Adrenal gland (tissue), 12 donors: ENCODE measurements around the gene ZNF330. TPM values are rescaled to one million over a fixed set of nuclear protein-coding genes. Genes with fewer than 3 reads are reported as not detected.

Experiments
- DNase-seq, 7 donors: peaks; one replicate each; pipeline ENCODE4 v3.0.0-alpha.2; 2019 to 2020
- H3K27ac ChIP-seq, 5 donors: fragments of 200-600 bp; sonication (generic) in 4 of 5; 1 replicate in 3 of 5; 2 replicates in 2 of 5; pipeline versions ENCODE4 v1.5.1 to v1.8.0; 2016 to 2020; ENCODE audit warnings: mild to moderate bottlenecking in 1 of 5
- H3K27me3 ChIP-seq: fragments of 200-600 bp; 2 replicates; pipeline ENCODE4 v1.8.0; 2021
- H3K36me3 ChIP-seq, 2 donors: fragments of 200-600 bp; replicated peaks in 1 of 2; 1 replicate in 1 of 2; 2 replicates in 1 of 2; pipeline versions ENCODE4 v1.5.1 to v1.8.0; 2018 to 2022
- H3K4me1 ChIP-seq, 2 donors: fragments of 200-600 bp; replicated peaks in 1 of 2; 1 replicate in 1 of 2; 2 replicates in 1 of 2; pipeline versions ENCODE4 v1.5.1 to v1.8.0; 2018 to 2021
- H3K4me3 ChIP-seq, 4 donors: fragments of 200-600 bp; sonication (generic) in 3 of 4; one replicate each; pipeline ENCODE4 v1.5.1; 2016 to 2018
- H3K9me3 ChIP-seq, 3 donors: fragments of 200-600 bp; sonication (generic) in 1 of 3; replicated peaks in 1 of 3; 1 replicate in 2 of 3; 2 replicates in 1 of 3; pipeline versions ENCODE4 v1.5.1 to v1.8.0; 2016 to 2021
- POLR2A ChIP-seq, 2 donors: fragments of 450-650 bp; IDR thresholded peaks; one replicate each; pipeline ENCODE4 v1.6.1; 2017; ENCODE audit warnings: antibody characterized with exemption in 2 of 2, mild to moderate bottlenecking in 2 of 2, moderate library complexity in 1 of 2
- WGBS, 4 donors: extraction: QIAGEN DNeasy Blood & Tissue Kit in 2 of 4; methylation state at CpG; one replicate each; pipeline versions ENCODE4 v1.1.5 to v1.1.7; 2013 to 2017; 5-methylcytosine and 5-hydroxymethylcytosine counted together
- intact Hi-C, 2 donors: fragments of 100-400 bp; cut with DNase I; formaldehyde crosslinking; loops; one replicate each; pipeline versions ENCODE4 v1.14.1 to v1.15.0; 2022 to 2023
- polyA plus RNA-seq, 3 donors: library from polyadenylated mRNA; stranded (reverse); fragments of 200-250 nt in 2 of 3; fragments of 350-450 nt in 1 of 3; fragmentation: Illumina TruSeq in 1 of 3; extraction: RNeasy Lipid Tissue Mini Kit (QIAGEN cat#74804) in 1 of 3; gene quantifications; one replicate each; pipeline ENCODE4 v1.2.3, GENCODE V29; 2013 to 2014
- total RNA-seq, 9 donors: library from RNA; depleted of rRNA in 4 of 9; stranded (reverse); fragments of >200 nt in 4 of 9; fragments of 120-200 nt in 1 of 9; fragmentation: NEBNext Ultra II Directional in 1 of 9; extraction: Animal tissue kit (Norgen Biotek cat#: 25700) in 1 of 9; gene quantifications; one replicate each; pipeline versions ENCODE4 v1.1.0 to v1.2.4, GENCODE V29; 2013 to 2023
- TF ChIP-seq, protein P1 (sequence below), 6 experiments: fragments of 450-650 bp in 4 of 6; fragments of 200-600 bp in 2 of 6; sonication (generic) in 1 of 6; IDR thresholded peaks; 1 replicate in 5 of 6; 2 replicates in 1 of 6; pipeline versions ENCODE4 v1.5.1 to v1.8.0; 2016 to 2021; ENCODE audit warnings: antibody characterized with exemption in 6 of 6, mild to moderate bottlenecking in 2 of 6, moderate library complexity in 1 of 6
- donor health status: healthy with polysubstance abuse.
- donor health status: Bipolar disorder and iron deficiency.
- donor health status: DM: yes; HTN: yes; CAD: no.
- donor health status: DM: no; HTN: no; CAD: no.
- donor health status: DM: no; HTN: no; CAD: no.
- donor health status: DM: yes; HTN: yes; CAD: no.

ZNF330 gene
- total and polyA plus RNA-seq, 12 donors, result 20.0 to 56.3 (median 37.1) TPM

DNA sequence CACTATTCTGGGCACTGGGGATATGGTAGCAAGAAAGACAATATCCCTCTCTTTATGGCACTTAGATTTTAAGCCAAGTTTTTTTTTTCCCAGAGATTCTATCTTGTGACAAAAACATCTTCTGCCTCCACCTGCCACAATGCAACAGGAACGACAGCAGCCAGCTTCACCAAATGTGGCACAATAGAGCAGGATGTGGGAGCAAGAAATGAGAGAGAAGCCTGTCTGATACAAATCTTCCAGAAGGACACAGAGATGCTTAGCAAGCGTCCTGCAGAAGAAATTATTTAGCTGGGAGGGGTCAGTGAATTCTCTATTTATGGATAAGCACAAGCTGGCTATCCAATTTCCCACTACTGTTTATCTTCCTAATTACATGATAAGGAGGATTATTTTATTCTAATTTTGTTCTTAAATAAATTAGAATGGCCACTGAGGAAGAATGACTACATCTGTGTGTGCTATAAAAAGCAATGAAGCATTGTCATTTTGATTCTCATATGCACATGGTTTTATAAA, 27.1 kb upstream of the ZNF330 start:
- no peak for DNase-seq
- no peaks in the 10 kb centered on the region for H3K9me3 ChIP-seq
- intact Hi-C loops, result no loop called here
- TF ChIP-seq, protein P1, sequence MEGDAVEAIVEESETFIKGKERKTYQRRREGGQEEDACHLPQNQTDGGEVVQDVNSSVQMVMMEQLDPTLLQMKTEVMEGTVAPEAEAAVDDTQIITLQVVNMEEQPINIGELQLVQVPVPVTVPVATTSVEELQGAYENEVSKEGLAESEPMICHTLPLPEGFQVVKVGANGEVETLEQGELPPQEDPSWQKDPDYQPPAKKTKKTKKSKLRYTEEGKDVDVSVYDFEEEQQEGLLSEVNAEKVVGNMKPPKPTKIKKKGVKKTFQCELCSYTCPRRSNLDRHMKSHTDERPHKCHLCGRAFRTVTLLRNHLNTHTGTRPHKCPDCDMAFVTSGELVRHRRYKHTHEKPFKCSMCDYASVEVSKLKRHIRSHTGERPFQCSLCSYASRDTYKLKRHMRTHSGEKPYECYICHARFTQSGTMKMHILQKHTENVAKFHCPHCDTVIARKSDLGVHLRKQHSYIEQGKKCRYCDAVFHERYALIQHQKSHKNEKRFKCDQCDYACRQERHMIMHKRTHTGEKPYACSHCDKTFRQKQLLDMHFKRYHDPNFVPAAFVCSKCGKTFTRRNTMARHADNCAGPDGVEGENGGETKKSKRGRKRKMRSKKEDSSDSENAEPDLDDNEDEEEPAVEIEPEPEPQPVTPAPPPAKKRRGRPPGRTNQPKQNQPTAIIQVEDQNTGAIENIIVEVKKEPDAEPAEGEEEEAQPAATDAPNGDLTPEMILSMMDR (IDR thresholded peaks at IDR 0.05), result no peak
- no peak for TF ChIP-seq POLR2A (IDR thresholded peaks at IDR 0.05)
- H3K4me1 ChIP-seq, result peaks cover 0 to 8% of the 10 kb centered on the region in 2 donors
- WGBS, 4 donors, result 62 to 71% (median 68%) methylated on average over 2 of the region's 2 CpGs
- H3K4me3 ChIP-seq, result no peak overlapping the region
- H3K36me3 ChIP-seq, result no peaks in the 10 kb centered on the region
- H3K27me3 ChIP-seq, result no peaks in the 10 kb centered on the region
- H3K27ac ChIP-seq, result no peak overlapping the region

DNA sequence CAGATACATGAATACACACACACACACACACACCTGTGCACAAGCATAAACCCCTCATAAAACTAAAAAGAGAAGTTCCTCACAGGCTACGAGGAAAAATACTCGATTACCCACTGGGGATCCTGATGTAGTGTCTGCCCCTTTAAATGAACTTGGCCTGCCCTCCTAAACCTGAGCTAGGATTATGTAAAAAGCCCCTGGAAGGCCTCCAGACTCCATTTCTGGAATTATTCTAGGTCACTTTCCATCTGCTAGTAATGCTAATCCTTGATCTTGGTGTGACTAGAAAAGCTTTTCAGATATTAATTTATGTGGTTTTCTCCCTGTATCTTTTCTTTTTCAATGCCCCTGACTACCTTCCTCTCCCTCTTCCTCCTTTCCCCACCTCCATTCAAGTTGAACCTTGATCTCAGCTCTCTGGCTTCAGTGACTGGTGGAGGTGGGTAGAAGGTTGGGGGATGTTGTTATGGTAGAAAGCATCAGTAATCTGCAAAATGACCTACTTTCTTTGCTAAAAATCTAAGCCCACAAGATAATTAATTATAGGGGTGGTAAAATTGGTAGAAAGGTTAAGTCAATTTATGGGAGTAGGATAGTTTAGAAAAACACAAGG, 25.5 kb upstream of the ZNF330 start:
- H3K36me3 ChIP-seq, result no peaks in the 10 kb centered on the region
- H3K27me3 ChIP-seq, result no peaks in the 10 kb centered on the region
- TF ChIP-seq, protein P1 (IDR thresholded peaks at IDR 0.05), result no peak
- TF ChIP-seq POLR2A (IDR thresholded peaks at IDR 0.05), result no peak
- H3K4me3 ChIP-seq, result no peak overlapping the region
- no peaks in the 10 kb centered on the region for H3K9me3 ChIP-seq
- intact Hi-C loops, result no loop called here
- no peak overlapping the region for H3K27ac ChIP-seq
- peaks cover 0 to 8% of the 10 kb centered on the region in 2 donors for H3K4me1 ChIP-seq
- DNase-seq, result peak in 4 of 7 donors; percentile 23 to 48 (median 38)
- WGBS, 4 donors, result 74 to 85% (median 79%) methylated on average over 2 of the region's 2 CpGs

- Histone ChIP-seq H3K4me1 (peaks cover 0 to 8% of the 10 kb centered on the region in 2 donors), H3K9me3 (no peaks in the 10 kb centered on the region), H3K4me3 (no peak overlapping the region), H3K36me3 (no peaks in the 10 kb centered on the region), H3K27ac (peak overlapping the region in 1 of 5 donors; percentile 25), H3K27me3 (no peaks in the 10 kb centered on the region)
- TF ChIP-seq, protein P1 (IDR thresholded peaks at IDR 0.05), result no peak
- TF ChIP-seq POLR2A (IDR thresholded peaks at IDR 0.05), result no peak
- no peak for DNase-seq
- intact Hi-C loops, result no loop called here
- WGBS, 4 donors, result 24 to 60% (median 40%) methylated on average over 1 of the region's 1 CpG
Measured at GRCh38 chr4:141196227-141196933, 24.3 kb upstream of the ZNF330 start.

GRCh38 chr4:141207961-141208360, 12.7 kb upstream of the ZNF330 start:
- no peak overlapping the region for H3K4me3 ChIP-seq
- H3K27ac ChIP-seq, result peak overlapping the region in 1 of 5 donors; percentile 5
- intact Hi-C loops, result no loop called here
- 65 to 83% (median 73%) methylated on average over 5 of the region's 5 CpGs for WGBS, 4 donors
- no peaks in the 10 kb centered on the region for H3K36me3 ChIP-seq
- DNase-seq, result no peak
- H3K27me3 ChIP-seq, result no peaks in the 10 kb centered on the region
- H3K9me3 ChIP-seq, result no peaks in the 10 kb centered on the region
- TF ChIP-seq, protein P1 (IDR thresholded peaks at IDR 0.05), result no peak
- no peaks in the 10 kb centered on the region for H3K4me1 ChIP-seq
